OCI-LY3 (cell line): ENCODE measurements around the gene FAM210B.
A peak's percentile ranks its signal among the peaks of the same experiment; 100 is the strongest.
"Not testable (repeated sequence)": the region's sequence is repeated elsewhere in the genome, so short reads cannot be mapped to it uniquely, and the experiment has no call there.

Experiments
- H2AFZ ChIP-seq: fragments of 200-600, 300-600 bp; shearing (Covaris generic); 2 replicates; pipeline ENCODE4 v1.6.0; 2014; ENCODE audit warnings: antibody characterized with exemption, low read depth, low read length
- H3K27ac ChIP-seq: fragments of 200-600, 300-600 bp; sonication (generic); 2 replicates; pipeline ENCODE4 v1.5.1; 2014; ENCODE audit warnings: mild to moderate bottlenecking, low read length, moderate library complexity, mixed read lengths
- H3K27me3 ChIP-seq: fragments of 200-600, 300-600 bp; sonication (generic); 2 replicates; pipeline ENCODE4 v1.6.1; 2014; ENCODE audit warnings: low read depth, low read length, mixed read lengths
- H3K36me3 ChIP-seq: fragments of 200-600, 300-600 bp; sonication (generic); replicated peaks from 2 replicates; pipeline ENCODE3; 2014; ENCODE audit warnings: low read depth, low read length, mixed read lengths
- H3K4me1 ChIP-seq: fragments of 300-600, 200-600 bp; sonication (generic); 2 replicates; pipeline ENCODE4 v1.6.1; 2014; ENCODE audit warnings: low read length, mixed read lengths
- H3K4me2 ChIP-seq: fragments of 200-600, 300-600 bp; sonication (generic); 2 replicates; pipeline ENCODE4 v1.6.1; 2014; ENCODE audit warnings: low read length, mixed read lengths
- H3K4me3 ChIP-seq: fragments of 300-600, 200-600 bp; sonication (generic); 2 replicates; pipeline ENCODE4 v1.5.1; 2014; ENCODE audit warnings: antibody characterized with exemption, mild to moderate bottlenecking, low read length, moderate library complexity
- H3K79me2 ChIP-seq: fragments of 300-600, 200-600 bp; shearing (Covaris generic); 2 replicates; pipeline ENCODE4 v1.6.1; 2014; ENCODE audit warnings: mild to moderate bottlenecking, low read length, mixed read lengths
- H3K9ac ChIP-seq: fragments of 300-600, 200-600 bp; shearing (Covaris generic); 2 replicates; pipeline ENCODE4 v1.6.0; 2014; ENCODE audit warnings: mild to moderate bottlenecking, low read length, moderate library complexity
- H3K9me3 ChIP-seq: fragments of 200-600, 300-600 bp; shearing (Covaris generic); 2 replicates; pipeline ENCODE4 v1.6.1; 2014; ENCODE audit warnings: low read length, mixed read lengths; ENCODE audit not compliant: insufficient read depth
- H4K20me1 ChIP-seq: fragments of 200-600, 300-600 bp; sonication (generic); 2 replicates; pipeline ENCODE4 v1.6.1; 2016; ENCODE audit warnings: low read length, mixed read lengths; ENCODE audit not compliant: insufficient read depth
- EZH2phosphoT487 ChIP-seq: fragments of 200-600 bp; shearing (Covaris generic); IDR thresholded peaks from 2 replicates; pipeline ENCODE4 v1.6.1; 2018; ENCODE audit warnings: antibody characterized with exemption, mixed run types, low read depth
- TF ChIP-seq, protein P1 (sequence below): fragments of 200-600, 300-600 bp; sonication (generic); IDR thresholded peaks from 2 replicates; pipeline ENCODE4 v1.5.1; 2014; ENCODE audit warnings: antibody characterized with exemption, low read length, low read depth

The FAM210B gene

DNA sequence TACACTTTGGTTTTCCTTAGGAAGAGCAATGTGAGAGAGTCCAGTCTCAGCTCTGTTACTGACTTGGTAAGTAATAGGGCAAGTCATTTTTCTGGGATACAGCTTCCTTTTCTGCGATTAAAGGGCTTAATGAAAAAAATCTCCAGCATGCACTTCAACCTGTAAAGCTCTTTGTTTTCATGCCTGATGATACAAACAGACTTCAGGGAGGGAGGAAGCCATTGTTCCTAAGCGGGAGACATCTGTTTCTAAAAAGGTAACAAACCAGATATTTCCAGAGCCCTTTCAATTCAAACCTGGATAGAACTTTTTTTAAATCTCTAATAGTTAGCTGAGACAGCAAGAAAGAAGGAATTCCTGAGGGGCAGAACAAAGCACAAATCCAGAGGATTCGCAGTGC is 48.1 kb downstream of the FAM210B start:
- no peaks in the 10 kb centered on the region for H3K9me3 ChIP-seq

DNA sequence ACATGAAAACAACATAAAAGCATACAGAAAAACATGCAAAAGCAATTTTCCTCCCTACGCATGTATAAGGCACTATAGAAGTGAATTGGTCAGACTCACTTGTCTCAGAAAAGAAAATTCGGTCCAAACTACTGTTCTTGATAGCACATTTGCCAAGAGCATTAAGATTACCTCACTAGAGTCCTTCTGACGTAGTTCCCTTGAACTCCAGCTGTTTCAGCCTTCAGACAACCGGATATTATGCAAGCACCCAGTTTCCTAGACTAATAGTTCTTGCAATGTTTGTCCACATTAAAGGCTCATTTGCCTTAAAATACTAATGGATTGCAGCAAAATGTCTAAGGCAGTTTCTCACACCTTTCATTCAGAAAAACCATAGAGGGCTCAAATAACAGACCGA is 50.7 kb downstream of the FAM210B start:
- no peak overlapping the region for H3K9ac ChIP-seq
- H3K36me3 ChIP-seq: peaks cover 65% of the 10 kb centered on the region
- no peak overlapping the region for H3K4me2 ChIP-seq
- TF ChIP-seq, protein P1, sequence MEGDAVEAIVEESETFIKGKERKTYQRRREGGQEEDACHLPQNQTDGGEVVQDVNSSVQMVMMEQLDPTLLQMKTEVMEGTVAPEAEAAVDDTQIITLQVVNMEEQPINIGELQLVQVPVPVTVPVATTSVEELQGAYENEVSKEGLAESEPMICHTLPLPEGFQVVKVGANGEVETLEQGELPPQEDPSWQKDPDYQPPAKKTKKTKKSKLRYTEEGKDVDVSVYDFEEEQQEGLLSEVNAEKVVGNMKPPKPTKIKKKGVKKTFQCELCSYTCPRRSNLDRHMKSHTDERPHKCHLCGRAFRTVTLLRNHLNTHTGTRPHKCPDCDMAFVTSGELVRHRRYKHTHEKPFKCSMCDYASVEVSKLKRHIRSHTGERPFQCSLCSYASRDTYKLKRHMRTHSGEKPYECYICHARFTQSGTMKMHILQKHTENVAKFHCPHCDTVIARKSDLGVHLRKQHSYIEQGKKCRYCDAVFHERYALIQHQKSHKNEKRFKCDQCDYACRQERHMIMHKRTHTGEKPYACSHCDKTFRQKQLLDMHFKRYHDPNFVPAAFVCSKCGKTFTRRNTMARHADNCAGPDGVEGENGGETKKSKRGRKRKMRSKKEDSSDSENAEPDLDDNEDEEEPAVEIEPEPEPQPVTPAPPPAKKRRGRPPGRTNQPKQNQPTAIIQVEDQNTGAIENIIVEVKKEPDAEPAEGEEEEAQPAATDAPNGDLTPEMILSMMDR: no peak
- no peak for TF ChIP-seq EZH2phosphoT487
- no peaks in the 10 kb centered on the region for H3K27me3 ChIP-seq
- no peaks in the 10 kb centered on the region for H3K9me3 ChIP-seq
- H3K79me2 ChIP-seq: peaks cover 10% of the 10 kb centered on the region
- H3K27ac ChIP-seq: no peak overlapping the region
- peaks cover 18% of the 10 kb centered on the region for H3K4me1 ChIP-seq
- H3K4me3 ChIP-seq: no peak overlapping the region
- H2AFZ ChIP-seq: no peak overlapping the region
- no peaks in the 10 kb centered on the region for H4K20me1 ChIP-seq

More for the DNA sequence above, 48.1 kb downstream of the FAM210B start:
- no peak overlapping the region for H3K9ac ChIP-seq
- peaks cover 21% of the 10 kb centered on the region for H3K79me2 ChIP-seq
- peaks cover 67% of the 10 kb centered on the region for H3K36me3 ChIP-seq
- H3K4me2 ChIP-seq: no peak overlapping the region
- no peaks in the 10 kb centered on the region for H4K20me1 ChIP-seq
- H3K4me1 ChIP-seq: peaks cover 12% of the 10 kb centered on the region
- H3K4me3 ChIP-seq: no peak overlapping the region
- TF ChIP-seq, protein P1: no peak
- TF ChIP-seq EZH2phosphoT487: no peak
- no peaks in the 10 kb centered on the region for H3K27me3 ChIP-seq
- no peak overlapping the region for H3K27ac ChIP-seq
- no peak overlapping the region for H2AFZ ChIP-seq

DNA sequence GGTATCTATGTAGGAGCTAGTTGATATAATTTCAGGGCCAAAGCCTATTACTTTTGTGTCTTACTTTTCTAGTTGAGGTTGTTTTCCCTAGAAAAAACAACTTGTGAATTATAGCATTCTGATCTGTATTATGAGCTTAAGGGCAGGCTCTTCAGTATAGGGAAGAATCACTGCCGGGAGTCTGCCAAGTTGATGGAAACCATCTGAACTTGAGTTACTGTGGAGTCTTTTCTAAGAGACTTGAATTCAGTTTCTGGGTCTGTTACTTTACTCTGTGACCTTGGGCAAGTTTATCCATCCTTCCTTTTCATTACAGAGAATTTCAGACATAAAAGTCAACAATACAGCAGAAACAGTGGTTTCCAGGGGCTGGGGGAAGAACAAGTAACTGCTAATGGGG is 51.2 kb downstream of the FAM210B start:
- H3K27me3 ChIP-seq: no peaks in the 10 kb centered on the region
- H3K4me1 ChIP-seq: peaks cover 18% of the 10 kb centered on the region
- peaks cover 10% of the 10 kb centered on the region for H3K79me2 ChIP-seq
- H3K9ac ChIP-seq: no peak overlapping the region
- peaks cover 65% of the 10 kb centered on the region for H3K36me3 ChIP-seq
- H3K4me3 ChIP-seq: no peak overlapping the region
- TF ChIP-seq EZH2phosphoT487: no peak
- TF ChIP-seq, protein P1: no peak
- no peak overlapping the region for H3K27ac ChIP-seq
- no peaks in the 10 kb centered on the region for H4K20me1 ChIP-seq
- H3K4me2 ChIP-seq: no peak overlapping the region
- H3K9me3 ChIP-seq: no peaks in the 10 kb centered on the region
- no peak overlapping the region for H2AFZ ChIP-seq

DNA sequence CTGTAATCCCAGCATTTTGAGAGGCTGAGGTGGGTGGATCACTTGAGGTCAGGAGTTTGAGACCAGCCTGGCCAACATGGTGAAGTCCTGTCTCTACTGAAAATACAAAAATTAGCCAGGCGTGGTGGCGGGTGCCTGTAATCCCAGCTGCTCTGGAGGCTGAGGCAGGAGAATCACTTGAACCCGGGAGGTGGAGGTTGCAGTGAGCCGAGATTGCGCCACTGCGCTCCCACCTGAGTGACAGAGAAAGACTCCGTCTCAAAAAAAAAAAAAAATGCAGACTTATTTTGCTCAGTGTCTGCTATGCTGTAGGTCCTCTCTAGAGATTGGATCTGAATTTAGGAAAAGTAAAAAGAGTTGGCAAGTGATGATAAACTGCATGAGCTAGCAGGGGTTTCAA is 52.5 kb downstream of the FAM210B start:
- peaks cover 18% of the 10 kb centered on the region for H3K4me1 ChIP-seq
- H3K27me3 ChIP-seq, H4K20me1 ChIP-seq, H3K79me2 ChIP-seq, H2AFZ ChIP-seq, H3K9me3 ChIP-seq: not testable (repeated sequence)
- H3K36me3 ChIP-seq: peaks cover 61% of the 10 kb centered on the region
- H3K4me3 ChIP-seq: peak overlapping the region; percentile 50
- H3K27ac ChIP-seq: peak overlapping the region; percentile 81
- H3K4me2 ChIP-seq: peak overlapping the region; percentile 68
- peak overlapping the region; percentile 36 for H3K9ac ChIP-seq
